NCI-H1417 treated with DMSO at 0.1 percent for 48 hours (cell line): Measurements from ENCODE around the gene KRTAP5-6.

Experiments
- DNase-seq: peaks from one replicate; lab custom pipeline; 2025; lab: John Stamatoyannopoulos, UW

The KRTAP5-6 gene

GRCh38 chr11:1702506-1702905 is 5.5 kb downstream of the KRTAP5-6 start:
- no peak for DNase-seq

GRCh38 chr11:1703146-1703545 is 6.2 kb downstream of the KRTAP5-6 start:
- no peak for DNase-seq

- DNase-seq, result no peak
Observed at GRCh38 chr11:1705126-1706052, 8.4 kb downstream of the KRTAP5-6 start.

- no peak for DNase-seq
Observed at GRCh38 chr11:1706634-1707400, 9.8 kb downstream of the KRTAP5-6 start.

- DNase-seq, result no peak
Observed at GRCh38 chr11:1707751-1708150, 10.8 kb downstream of the KRTAP5-6 start.

- no peak for DNase-seq
Observed at GRCh38 chr11:1708716-1709115, 11.7 kb downstream of the KRTAP5-6 start.

GRCh38 chr11:1714908-1715885 is 18.2 kb downstream of the KRTAP5-6 start:
- DNase-seq, result no peak

GRCh38 chr11:1717745-1718144 is 20.8 kb downstream of the KRTAP5-6 start:
- DNase-seq, result no peak

- DNase-seq, result no peak
Observed at GRCh38 chr11:1718326-1718725, 21.3 kb downstream of the KRTAP5-6 start.

GRCh38 chr11:1719781-1720180 is 22.8 kb downstream of the KRTAP5-6 start:
- no peak for DNase-seq

GRCh38 chr11:1727096-1727690 is 30.2 kb downstream of the KRTAP5-6 start:
- no peak for DNase-seq

- DNase-seq, result no peak
Observed at GRCh38 chr11:1727861-1728260, 30.9 kb downstream of the KRTAP5-6 start.

GRCh38 chr11:1728301-1728700 is 31.3 kb downstream of the KRTAP5-6 start:
- no peak for DNase-seq

- DNase-seq, result no peak
Observed at GRCh38 chr11:1728931-1729691, 32.1 kb downstream of the KRTAP5-6 start.

GRCh38 chr11:1729692-1730011 is 32.7 kb downstream of the KRTAP5-6 start:
- no peak for DNase-seq

- no peak for DNase-seq
Observed at GRCh38 chr11:1730059-1730629, 33.1 kb downstream of the KRTAP5-6 start.

- no peak for DNase-seq
Observed at GRCh38 chr11:1731451-1732059, 34.6 kb downstream of the KRTAP5-6 start.

GRCh38 chr11:1732418-1733008 is 35.5 kb downstream of the KRTAP5-6 start:
- DNase-seq, result no peak

GRCh38 chr11:1733009-1733715 is 36.2 kb downstream of the KRTAP5-6 start:
- no peak for DNase-seq
